Central memory CD4-positive, alpha-beta T cell (primary cell): ENCODE results near the gene C3orf49.

ENCODE experiments used
- DNase-seq: peaks from one replicate; pipeline ENCODE4 v3.0.0; 2022

The C3orf49 gene

GRCh38 chr3:63891518-63891917 is 72.4 kb downstream of the C3orf49 start:
- DNase-seq: no peak

- DNase-seq: no peak
Measured at GRCh38 chr3:63892773-63893352, 73.8 kb downstream of the C3orf49 start.

- DNase-seq: no peak
Measured at GRCh38 chr3:63895422-63896189, 76.5 kb downstream of the C3orf49 start.

GRCh38 chr3:63896332-63897030 is 77.4 kb downstream of the C3orf49 start:
- no peak for DNase-seq
